ENCODE results near the gene SLCO2A1.

Gene SLCO2A1

GRCh38 chr3:133967992-133968892 lies 61.5 kb downstream of the SLCO2A1 start:
- peaks cover 0 to 5% (median 1%) of the 10 kb centered on the region in 4 experiments for H3K4me1 ChIP-seq (ENCODE audit: control extremely low read depth in 1 of 4, control insufficient read depth in 4 of 4, insufficient read depth in 4 of 4, low read length in 3 of 4)
- ChIA-PET CTCF (interaction anchor here (0.9 kb wide), 1 partner anchor 11 kb away, joined by 3 read pairs; no protein-coding TSS in a partner anchor), POLR2A (interaction anchor here (0.6 kb wide), 1 partner anchor 397 kb away, joined by 4 read pairs; no protein-coding TSS in a partner anchor)
- no peak overlapping the region for H3K4me3 ChIP-seq (ENCODE audit: control insufficient read depth in 1 of 7, extremely low read depth in 1 of 7, insufficient read depth in 4 of 7, low read depth in 2 of 7, low read length in 6 of 7)
- H3K27me3 ChIP-seq (replicated peaks in 2 of 5; ENCODE audit: control insufficient read depth in 4 of 5, insufficient read depth in 5 of 5, low read length in 4 of 5): no peaks in the 10 kb centered on the region
- peaks cover 2 to 6% (median 2%) of the 10 kb centered on the region in 5 experiments for H3K9me3 ChIP-seq (ENCODE audit: control extremely low read depth in 1 of 5, control insufficient read depth in 4 of 5, insufficient read depth in 2 of 5, low read depth in 1 of 5, low read length in 4 of 5)
- no peak overlapping the region for H3K27ac ChIP-seq (ENCODE audit: insufficient read depth in 1 of 2, low read depth in 1 of 2, low read length in 2 of 2, poor library complexity in 1 of 2, severe bottlenecking in 2 of 2)
- WGBS (ENCODE audit: insufficient coverage): 84% methylated on average over 8 of the region's 15 CpGs
- no peak for DNase-seq
- no peaks in the 10 kb centered on the region for H3K36me3 ChIP-seq (ENCODE audit: control insufficient read depth in 4 of 4, insufficient read depth in 4 of 4, low read length in 3 of 4)

GRCh38 chr3:133966954-133967353 lies 62.8 kb downstream of the SLCO2A1 start:
- Histone ChIP-seq H3K27ac (ENCODE audit: insufficient read depth in 1 of 2, low read depth in 1 of 2, low read length in 2 of 2, poor library complexity in 1 of 2, severe bottlenecking in 2 of 2) (no peak overlapping the region), H3K36me3 (ENCODE audit: control insufficient read depth in 4 of 4, insufficient read depth in 4 of 4, low read length in 3 of 4) (no peaks in the 10 kb centered on the region), H3K4me3 (ENCODE audit: control insufficient read depth in 1 of 7, extremely low read depth in 1 of 7, insufficient read depth in 4 of 7, low read depth in 2 of 7, low read length in 6 of 7) (no peak overlapping the region), H3K4me1 (ENCODE audit: control extremely low read depth in 1 of 4, control insufficient read depth in 4 of 4, insufficient read depth in 4 of 4, low read length in 3 of 4) (peaks cover 0 to 5% (median 1%) of the 10 kb centered on the region in 4 experiments), H3K9me3 (ENCODE audit: control extremely low read depth in 1 of 5, control insufficient read depth in 4 of 5, insufficient read depth in 2 of 5, low read depth in 1 of 5, low read length in 4 of 5) (peaks cover 0 to 3% (median 0%) of the 10 kb centered on the region in 5 experiments), H3K27me3 (replicated peaks in 2 of 5; ENCODE audit: control insufficient read depth in 4 of 5, insufficient read depth in 5 of 5, low read length in 4 of 5) (peaks cover 0 to 2% (median 0%) of the 10 kb centered on the region in 5 experiments)
- ChIA-PET CTCF (interaction anchor here (1.3 kb wide), 1 partner anchor 26 kb away, joined by 3 read pairs; no protein-coding TSS in a partner anchor), POLR2A (no interaction called here)
- no peak for DNase-seq
- 97% methylated on average over 4 of the region's 4 CpGs for WGBS (ENCODE audit: insufficient coverage)

- Histone ChIP-seq H3K27ac (ENCODE audit: insufficient read depth in 1 of 2, low read depth in 1 of 2, low read length in 2 of 2, poor library complexity in 1 of 2, severe bottlenecking in 2 of 2) (no peak overlapping the region), H3K27me3 (replicated peaks in 2 of 5; ENCODE audit: control insufficient read depth in 4 of 5, insufficient read depth in 5 of 5, low read length in 4 of 5) (peaks cover 0 to 2% (median 0%) of the 10 kb centered on the region in 5 experiments), H3K9me3 (ENCODE audit: control extremely low read depth in 1 of 5, control insufficient read depth in 4 of 5, insufficient read depth in 2 of 5, low read depth in 1 of 5, low read length in 4 of 5) (no peaks in the 10 kb centered on the region), H3K36me3 (ENCODE audit: control insufficient read depth in 4 of 4, insufficient read depth in 4 of 4, low read length in 3 of 4) (no peaks in the 10 kb centered on the region), H3K4me3 (ENCODE audit: control insufficient read depth in 1 of 7, extremely low read depth in 1 of 7, insufficient read depth in 4 of 7, low read depth in 2 of 7, low read length in 6 of 7) (no peak overlapping the region), H3K4me1 (ENCODE audit: control extremely low read depth in 1 of 4, control insufficient read depth in 4 of 4, insufficient read depth in 4 of 4, low read length in 3 of 4) (peaks cover 0 to 5% (median 1%) of the 10 kb centered on the region in 4 experiments)
- CTCF ChIA-PET: interaction anchor here (1.2 to 2.5 kb wide), 8 partner anchors 10 to 246 kb away, joined by 3 to 10 read pairs (median 4); no protein-coding TSS in a partner anchor
- POLR2A ChIA-PET: no interaction called here
- DNase-seq: no peak
- 95% methylated on average over 4 of the region's 4 CpGs for WGBS (ENCODE audit: insufficient coverage)
Observed at GRCh38 chr3:133965906-133966305, 63.8 kb downstream of the SLCO2A1 start.

- no peaks in the 10 kb centered on the region for H3K36me3 ChIP-seq (ENCODE audit: control insufficient read depth in 4 of 4, insufficient read depth in 4 of 4, low read length in 3 of 4)
- no peaks in the 10 kb centered on the region for H3K9me3 ChIP-seq (ENCODE audit: control extremely low read depth in 1 of 5, control insufficient read depth in 4 of 5, insufficient read depth in 2 of 5, low read depth in 1 of 5, low read length in 4 of 5)
- CTCF ChIA-PET: interaction anchor here (1.2 to 2.5 kb wide), 10 partner anchors 9 to 247 kb away, joined by 3 to 10 read pairs (median 4); no protein-coding TSS in a partner anchor
- H3K27ac ChIP-seq (ENCODE audit: insufficient read depth in 1 of 2, low read depth in 1 of 2, low read length in 2 of 2, poor library complexity in 1 of 2, severe bottlenecking in 2 of 2): no peak overlapping the region
- POLR2A ChIA-PET: interaction anchor here (0.6 kb wide), 1 partner anchor 40 kb away, joined by 3 read pairs; no protein-coding TSS in a partner anchor
- WGBS (ENCODE audit: insufficient coverage): 85% methylated on average over 12 of the region's 12 CpGs
- peaks cover 0 to 2% (median 0%) of the 10 kb centered on the region in 5 experiments for H3K27me3 ChIP-seq (replicated peaks in 2 of 5; ENCODE audit: control insufficient read depth in 4 of 5, insufficient read depth in 5 of 5, low read length in 4 of 5)
- H3K4me3 ChIP-seq (ENCODE audit: control insufficient read depth in 1 of 7, extremely low read depth in 1 of 7, insufficient read depth in 4 of 7, low read depth in 2 of 7, low read length in 6 of 7): no peak overlapping the region
- peak in 2 of 3 donors; percentile 32 to 37 for DNase-seq
- peaks cover 0 to 5% (median 1%) of the 10 kb centered on the region in 4 experiments for H3K4me1 ChIP-seq (ENCODE audit: control extremely low read depth in 1 of 4, control insufficient read depth in 4 of 4, insufficient read depth in 4 of 4, low read length in 3 of 4)
Observed at GRCh38 chr3:133965013-133965570, 64.6 kb downstream of the SLCO2A1 start.

- POLR2A ChIA-PET: interaction anchor here (0.6 kb wide), 2 partner anchors 41 to 816 kb away, joined by 3 read pairs; no protein-coding TSS in a partner anchor
- no peaks in the 10 kb centered on the region for H3K36me3 ChIP-seq (ENCODE audit: control insufficient read depth in 4 of 4, insufficient read depth in 4 of 4, low read length in 3 of 4)
- peaks cover 0 to 2% (median 0%) of the 10 kb centered on the region in 5 experiments for H3K27me3 ChIP-seq (replicated peaks in 2 of 5; ENCODE audit: control insufficient read depth in 4 of 5, insufficient read depth in 5 of 5, low read length in 4 of 5)
- peaks cover 0 to 5% (median 1%) of the 10 kb centered on the region in 4 experiments for H3K4me1 ChIP-seq (ENCODE audit: control extremely low read depth in 1 of 4, control insufficient read depth in 4 of 4, insufficient read depth in 4 of 4, low read length in 3 of 4)
- WGBS (ENCODE audit: insufficient coverage): no CpG with 5 or more reads among the region's 3 CpGs
- peak in 2 of 3 donors; percentile 42 to 48 for DNase-seq
- no peak overlapping the region for H3K4me3 ChIP-seq (ENCODE audit: control insufficient read depth in 1 of 7, extremely low read depth in 1 of 7, insufficient read depth in 4 of 7, low read depth in 2 of 7, low read length in 6 of 7)
- no peak overlapping the region for H3K27ac ChIP-seq (ENCODE audit: insufficient read depth in 1 of 2, low read depth in 1 of 2, low read length in 2 of 2, poor library complexity in 1 of 2, severe bottlenecking in 2 of 2)
- H3K9me3 ChIP-seq (ENCODE audit: control extremely low read depth in 1 of 5, control insufficient read depth in 4 of 5, insufficient read depth in 2 of 5, low read depth in 1 of 5, low read length in 4 of 5): no peaks in the 10 kb centered on the region
- CTCF ChIA-PET: interaction anchor here (1.2 to 2.5 kb wide), 9 partner anchors 9 to 68 kb away, joined by 3 to 10 read pairs (median 4); no protein-coding TSS in a partner anchor
Observed at GRCh38 chr3:133964547-133964946, 65.2 kb downstream of the SLCO2A1 start.

GRCh38 chr3:133963657-133964396 lies 65.9 kb downstream of the SLCO2A1 start:
- H3K9me3 ChIP-seq (ENCODE audit: control extremely low read depth in 1 of 5, control insufficient read depth in 4 of 5, insufficient read depth in 2 of 5, low read depth in 1 of 5, low read length in 4 of 5): no peaks in the 10 kb centered on the region
- CTCF ChIA-PET: interaction anchor here (1.2 to 2.5 kb wide), 6 partner anchors 8 to 29 kb away, joined by 3 to 10 read pairs (median 5); no protein-coding TSS in a partner anchor
- 92% methylated on average over 2 of the region's 7 CpGs for WGBS (ENCODE audit: insufficient coverage)

More at GRCh38 chr3:133963657-133964396, 65.9 kb downstream of the SLCO2A1 start:
- Histone ChIP-seq H3K27me3 (replicated peaks in 2 of 5; ENCODE audit: control insufficient read depth in 4 of 5, insufficient read depth in 5 of 5, low read length in 4 of 5) (peaks cover 0 to 2% (median 0%) of the 10 kb centered on the region in 5 experiments), H3K4me1 (ENCODE audit: control extremely low read depth in 1 of 4, control insufficient read depth in 4 of 4, insufficient read depth in 4 of 4, low read length in 3 of 4) (peaks cover 0 to 5% (median 1%) of the 10 kb centered on the region in 4 experiments), H3K4me3 (ENCODE audit: control insufficient read depth in 1 of 7, extremely low read depth in 1 of 7, insufficient read depth in 4 of 7, low read depth in 2 of 7, low read length in 6 of 7) (no peak overlapping the region), H3K36me3 (ENCODE audit: control insufficient read depth in 4 of 4, insufficient read depth in 4 of 4, low read length in 3 of 4) (no peaks in the 10 kb centered on the region), H3K27ac (ENCODE audit: insufficient read depth in 1 of 2, low read depth in 1 of 2, low read length in 2 of 2, poor library complexity in 1 of 2, severe bottlenecking in 2 of 2) (no peak overlapping the region)
- no peak for DNase-seq
- POLR2A ChIA-PET: interaction anchor here (0.6 kb wide), 1 partner anchor 815 kb away, joined by 3 read pairs; no protein-coding TSS in a partner anchor
